Natural killer cell (primary cell): Measurements from ENCODE around the gene INS. TPM values are rescaled to one million over a fixed set of nuclear protein-coding genes. Genes with fewer than 3 reads are reported as not detected.

Source experiments
- ATAC-seq, 3 donors: fragments of 150-1000 bp in 2 of 3; fragments of 200-7000 bp in 1 of 3; cut with Tn5 transposase; 1 replicate in 1 of 3; 2 replicates in 2 of 3; pipeline ENCODE4 v1.10.0; 2021; ENCODE audit warnings: mild to moderate bottlenecking in 2 of 3, moderate library complexity in 2 of 3
- DNase-seq, 2 donors: peaks; one replicate each; pipeline versions ENCODE4 v3.0.0 to v3.0.0-alpha.2; 2013 to 2021; ENCODE audit warnings: mixed read lengths in 1 of 2
- H3K27ac ChIP-seq: one replicate; pipeline ENCODE4 v1.5.1; 2013; ENCODE audit warnings: mild to moderate bottlenecking, low read length
- H3K27me3 ChIP-seq: one replicate; pipeline ENCODE4 v1.6.1; 2013; ENCODE audit warnings: low read length; ENCODE audit not compliant: control insufficient read depth, insufficient read depth
- H3K36me3 ChIP-seq: one replicate; pipeline ENCODE4 v1.6.1; 2013; ENCODE audit warnings: low read length; ENCODE audit not compliant: control insufficient read depth, insufficient read depth
- H3K4me1 ChIP-seq: one replicate; pipeline ENCODE4 v1.6.1; 2013; ENCODE audit warnings: low read length; ENCODE audit not compliant: control insufficient read depth, insufficient read depth
- H3K4me3 ChIP-seq: one replicate; pipeline ENCODE4 v1.5.1; 2013; ENCODE audit warnings: low read length
- H3K9me3 ChIP-seq: one replicate; pipeline ENCODE4 v1.6.1; 2013; ENCODE audit warnings: low read length; ENCODE audit not compliant: control insufficient read depth, insufficient read depth
- H3K27ac Mint-ChIP-seq, 2 donors: one replicate each; pipeline ENCODE4 v1.8.0; 2022; ENCODE audit warnings: mild to moderate bottlenecking in 2 of 2, mixed read lengths in 2 of 2, moderate library complexity in 1 of 2
- H3K27me3 Mint-ChIP-seq, 2 donors: one replicate each; pipeline ENCODE4 v1.8.0; 2022; ENCODE audit warnings: low read depth in 2 of 2, mixed read lengths in 2 of 2
- H3K36me3 Mint-ChIP-seq: one replicate; pipeline ENCODE4 v1.8.0; 2022; ENCODE audit warnings: mixed read lengths
- H3K4me1 Mint-ChIP-seq, 2 donors: one replicate each; pipeline ENCODE4 v1.8.0; 2022; ENCODE audit warnings: mixed read lengths in 2 of 2
- H3K4me3 Mint-ChIP-seq: one replicate; pipeline ENCODE4 v1.8.0; 2022; ENCODE audit warnings: mild to moderate bottlenecking, moderate library complexity, mixed read lengths
- H3K9me3 Mint-ChIP-seq, 2 donors: one replicate each; pipeline ENCODE4 v1.8.0; 2022; ENCODE audit warnings: mixed read lengths in 2 of 2
- CTCF ChIP-seq: fragments of 200-600 bp; IDR thresholded peaks from one replicate; pipeline ENCODE4 v1.8.0; 2022; ENCODE audit warnings: antibody characterized with exemption
- WGBS: methylation state at CpG from one replicate; pipeline ENCODE4 v1.1.7; 2013; ENCODE audit warnings: missing lambda C conversion rate; ENCODE audit not compliant: insufficient coverage; 5-methylcytosine and 5-hydroxymethylcytosine counted together
- intact Hi-C: fragments of 100-400 bp; cut with micrococcal nuclease; formaldehyde crosslinking; loops from one replicate; pipeline ENCODE4 v1.14.2; 2022
- total RNA-seq, 4 donors: library from RNA; stranded (reverse); fragments of 120-200 nt in 1 of 4; gene quantifications; one replicate each; pipeline versions ENCODE4 v1.2.3 to v1.2.4, GENCODE V29; 2013 to 2022

Gene INS
- total RNA-seq, 3 donors from 2014 or later (not counting 1 experiment from before 2014, with no cell fraction given): not detected

GRCh38 chr11:2138068-2138430 lies 23.0 kb downstream of the INS start:
- no peaks in the 10 kb centered on the region for H3K9me3 ChIP-seq
- no peak for DNase-seq
- peaks cover 0 to 11% of the 10 kb centered on the region in 2 donors for H3K4me1 Mint-ChIP-seq
- WGBS: 2% methylated on average over 43 of the region's 44 CpGs
- H3K4me1 ChIP-seq: peaks cover 13% of the 10 kb centered on the region
- no peaks in the 10 kb centered on the region for H3K36me3 ChIP-seq
- no peak overlapping the region for H3K4me3 ChIP-seq
- peaks cover 32% of the 10 kb centered on the region for H3K27me3 ChIP-seq
- H3K27me3 Mint-ChIP-seq: peaks cover 47 to 57% of the 10 kb centered on the region in 2 donors
- intact Hi-C loops: no loop called here
- peak overlapping the region; percentile 88 for H3K4me3 Mint-ChIP-seq
- no peaks in the 10 kb centered on the region for H3K9me3 Mint-ChIP-seq
- H3K27ac Mint-ChIP-seq: no peak overlapping the region
- H3K36me3 Mint-ChIP-seq: no peaks in the 10 kb centered on the region
- no peak overlapping the region for H3K27ac ChIP-seq
- ATAC-seq: no peak
- no peak for TF ChIP-seq CTCF

- no peak for ATAC-seq
- no peak for DNase-seq
- Histone ChIP-seq H3K9me3 (no peaks in the 10 kb centered on the region), H3K27ac (no peak overlapping the region), H3K27me3 (peaks cover 26% of the 10 kb centered on the region), H3K4me3 (no peak overlapping the region), H3K36me3 (no peaks in the 10 kb centered on the region), H3K4me1 (peaks cover 13% of the 10 kb centered on the region)
- Mint-ChIP-seq H3K4me1 (peaks cover 0 to 11% of the 10 kb centered on the region in 2 donors), H3K27me3 (peaks cover 43 to 53% of the 10 kb centered on the region in 2 donors), H3K27ac (no peak overlapping the region), H3K9me3 (no peaks in the 10 kb centered on the region), H3K36me3 (no peaks in the 10 kb centered on the region), H3K4me3 (no peak overlapping the region)
- intact Hi-C loops: no loop called here
- WGBS: 2% methylated on average over 40 of the region's 50 CpGs
- no peak for TF ChIP-seq CTCF
Observed at GRCh38 chr11:2137202-2138067, 23.6 kb downstream of the INS start.

- H3K4me1 Mint-ChIP-seq: peaks cover 0 to 11% of the 10 kb centered on the region in 2 donors
- no peak overlapping the region for H3K27ac Mint-ChIP-seq
- peaks cover 13% of the 10 kb centered on the region for H3K4me1 ChIP-seq
- intact Hi-C loops: no loop called here
- H3K27ac ChIP-seq: no peak overlapping the region
- H3K36me3 Mint-ChIP-seq: no peaks in the 10 kb centered on the region
- peaks cover 24% of the 10 kb centered on the region for H3K27me3 ChIP-seq
- H3K4me3 ChIP-seq: no peak overlapping the region
- H3K9me3 ChIP-seq: no peaks in the 10 kb centered on the region
- no peak for DNase-seq
- WGBS: 16% methylated on average over 8 of the region's 8 CpGs
- H3K4me3 Mint-ChIP-seq: peak overlapping the region; percentile 35
- no peaks in the 10 kb centered on the region for H3K9me3 Mint-ChIP-seq
- peaks cover 38 to 50% of the 10 kb centered on the region in 2 donors for H3K27me3 Mint-ChIP-seq
- TF ChIP-seq CTCF: no peak
- H3K36me3 ChIP-seq: no peaks in the 10 kb centered on the region
- no peak for ATAC-seq
Observed at GRCh38 chr11:2136952-2137201, 24.1 kb downstream of the INS start.
